Motor neuron (in vitro differentiated cells): ENCODE data around the gene PHLDA3. TPM values are rescaled to one million over a fixed set of nuclear protein-coding genes. Genes with fewer than 3 reads are reported as not detected.
"Not testable (repeated sequence)": the region's sequence is repeated elsewhere in the genome, so short reads cannot be mapped to it uniquely, and the experiment has no call there.

ENCODE experiments used
- ATAC-seq, 8 experiments: fragments of 200-7000 bp; cut with Tn5 transposase; replicated peaks in 6 of 8; 2 replicates each; pipeline ENCODE4 v1.8.0; 2021; ENCODE audit warnings: mild to moderate bottlenecking in 8 of 8, moderate library complexity in 8 of 8
- H3K27ac ChIP-seq, 2 donors: fragments of 250-450 bp; sonication (Bioruptor Pico); 2 replicates each; pipeline ENCODE4 v1.9.0; 2021; ENCODE audit warnings: antibody characterized with exemption in 2 of 2, mild to moderate bottlenecking in 2 of 2, moderate library complexity in 1 of 2
- H3K4me1 ChIP-seq, 2 donors: fragments of 250-450 bp; sonication (Bioruptor Pico); replicated peaks in 1 of 2; 2 replicates each; pipeline ENCODE4 v1.6.1; 2021; ENCODE audit warnings: antibody characterized with exemption in 2 of 2, mild to moderate bottlenecking in 2 of 2, moderate library complexity in 1 of 2
- H3K4me3 ChIP-seq, 5 donors: fragments of 250-450 bp; sonication (Bioruptor Pico); 2 replicates each; pipeline ENCODE4 v1.9.0; 2021; ENCODE audit warnings: antibody characterized with exemption in 5 of 5, mild to moderate bottlenecking in 5 of 5, moderate library complexity in 4 of 5
- WGBS, 10 experiments: fragments of 450-650 bp; shearing (Covaris generic); methylation state at CpG; one replicate each; pipeline ENCODE4 v1.0.0; 2022; 5-methylcytosine and 5-hydroxymethylcytosine counted together
- in situ Hi-C, 9 experiments: fragments of 400-800 bp; cut with MboI; loops; one replicate each; pipeline ENCODE4 v1.15.0; 2021; ENCODE audit warnings: low sequenced_read_pairs in 9 of 9, low pct_unique_long_range_greater_than_20kb in 2 of 9; ENCODE audit not compliant: unreplicated experiment in 9 of 9
- total RNA-seq, 8 experiments: library from RNA; unstranded; fragments of 300-600 nt; gene quantifications; 2 replicates each; pipeline versions ENCODE4 v1.2.3 to v1.2.4, GENCODE V29; 2022

PHLDA3 gene
- total RNA-seq, 8 experiments from 2014 or later, result 14.3 to 55.1 (median 23.4) TPM

- peaks cover 5 to 13% of the 10 kb centered on the region in 2 donors for H3K4me1 ChIP-seq
- 0 to 90% (median 12%) methylated on average over 1 to 16 of the region's 37 CpGs; no CpG with 5 or more reads in 4 of the 10 experiments for WGBS, 10 experiments
- in situ Hi-C loops, result no loop called here
- peak overlapping the region in 1 of 5 donors; percentile 2 for H3K4me3 ChIP-seq
- peak; percentile 31 to 89 (median 71) for ATAC-seq
- H3K27ac ChIP-seq, result no peak overlapping the region
Measured at GRCh38 chr1:201480231-201481003, 11.4 kb upstream of the PHLDA3 start.

DNA sequence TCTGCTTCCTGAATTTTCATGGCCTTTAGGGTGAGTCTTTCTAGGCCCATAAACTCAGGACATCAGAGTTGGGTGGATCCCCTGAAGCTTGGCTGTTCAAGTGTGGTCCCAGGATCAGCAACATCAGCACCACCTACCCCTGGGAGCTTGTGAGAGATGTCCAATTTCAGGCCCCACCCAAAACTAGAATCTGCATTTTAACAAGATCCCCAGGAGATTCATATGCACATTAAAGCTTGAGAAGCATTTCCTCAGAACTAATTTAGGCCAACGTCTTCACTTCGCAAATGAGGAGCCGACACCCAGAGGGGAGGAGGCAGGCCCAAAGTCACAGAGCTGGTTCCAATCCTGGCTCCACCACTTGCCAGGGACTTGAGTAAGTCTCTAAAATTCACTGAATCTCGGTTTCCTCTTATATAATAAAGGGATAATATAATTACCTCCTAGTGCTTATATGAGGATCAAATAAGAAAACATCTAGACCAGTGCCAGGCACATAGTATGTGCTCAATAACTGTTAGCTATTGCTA is 10.3 kb upstream of the PHLDA3 start:
- no peak overlapping the region for H3K27ac ChIP-seq
- in situ Hi-C loops, result no loop called here
- peaks cover 5 to 13% of the 10 kb centered on the region in 2 donors for H3K4me1 ChIP-seq
- ATAC-seq, result peak in 3 of 8 experiments; percentile 4 to 48 (median 41)
- WGBS, 10 experiments, result 0 to 100% (median 66%) methylated on average over 1 to 4 of the region's 4 CpGs; no CpG with 5 or more reads in 2 of the 10 experiments
- H3K4me3 ChIP-seq, result no peak overlapping the region

DNA sequence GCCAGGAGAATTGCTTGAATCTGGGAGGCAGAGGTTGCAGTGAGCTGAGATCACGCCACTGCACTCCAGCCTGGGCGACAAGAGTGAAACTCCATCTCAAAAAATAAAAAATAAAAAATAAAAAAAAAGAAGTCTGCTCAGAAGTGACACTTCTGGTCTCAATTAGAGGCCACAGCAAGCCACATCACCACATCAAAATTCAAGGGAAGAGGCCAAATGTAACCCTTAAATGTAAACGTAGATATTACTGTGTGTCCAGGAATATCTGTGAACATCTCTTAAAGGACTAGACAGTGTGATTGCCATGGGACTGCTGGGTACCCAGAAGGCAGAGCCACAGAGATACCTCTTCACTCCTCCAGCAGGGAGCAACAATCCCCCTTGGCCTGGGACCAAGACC is 9.7 kb upstream of the PHLDA3 start:
- H3K4me1 ChIP-seq, result peaks cover 5 to 13% of the 10 kb centered on the region in 2 donors
- WGBS, 10 experiments, result 29 to 97% (median 85%) methylated on average over 1 to 3 of the region's 3 CpGs; no CpG with 5 or more reads in 2 of the 10 experiments

DNA sequence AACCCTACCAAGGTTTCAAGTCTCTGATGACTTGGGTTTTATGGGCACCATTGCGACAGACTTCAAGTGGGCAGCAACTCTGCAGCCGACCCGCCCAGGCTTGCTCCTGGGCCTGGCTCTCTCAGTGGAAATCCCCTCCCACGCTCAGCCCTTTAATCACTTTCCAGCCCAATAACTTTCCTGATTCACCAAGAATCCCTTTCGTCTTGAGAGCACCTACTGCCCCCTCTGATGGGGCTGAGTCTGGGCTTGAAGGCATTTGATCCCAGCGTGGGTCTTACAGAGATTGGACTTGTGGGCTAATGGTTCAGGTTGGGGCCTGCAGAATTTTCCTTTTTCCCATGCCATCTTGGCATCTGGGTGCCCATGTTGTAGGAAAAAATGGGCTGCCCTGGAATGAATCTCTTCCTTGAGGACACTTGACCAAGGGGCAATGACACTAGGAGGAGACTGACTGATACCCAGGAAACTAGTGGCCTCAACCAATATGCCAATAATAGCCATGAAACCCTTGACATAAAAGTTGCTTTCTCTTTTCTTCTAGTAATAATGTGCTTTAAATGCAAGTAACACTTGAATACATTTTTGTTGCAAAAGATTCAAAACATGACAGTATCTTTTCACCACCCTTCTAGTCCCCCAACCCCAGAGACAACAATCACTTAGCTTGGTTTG is 7.8 kb upstream of the PHLDA3 start:
- no peak for ATAC-seq
- in situ Hi-C loops, result no loop called here
- no peak overlapping the region for H3K27ac ChIP-seq
- 56 to 100% (median 72%) methylated on average over 1 to 6 of the region's 6 CpGs; no CpG with 5 or more reads in 2 of the 10 experiments for WGBS, 10 experiments
- no peak overlapping the region for H3K4me3 ChIP-seq
- H3K4me1 ChIP-seq, result peaks cover 5 to 13% of the 10 kb centered on the region in 2 donors

More for the DNA sequence above, 9.7 kb upstream of the PHLDA3 start:
- in situ Hi-C loops, H3K27ac ChIP-seq, ATAC-seq, H3K4me3 ChIP-seq: not testable (repeated sequence)

GRCh38 chr1:201475915-201476669 is 7.1 kb upstream of the PHLDA3 start:
- no peak overlapping the region for H3K27ac ChIP-seq
- no peak overlapping the region for H3K4me3 ChIP-seq
- ATAC-seq, result no peak
- 65 to 100% (median 70%) methylated on average over 1 to 8 of the region's 8 CpGs; no CpG with 5 or more reads in 3 of the 10 experiments for WGBS, 10 experiments
- H3K4me1 ChIP-seq, result peaks cover 5 to 11% of the 10 kb centered on the region in 2 donors
- in situ Hi-C loops, result no loop called here

GRCh38 chr1:201475130-201475529 is 6.1 kb upstream of the PHLDA3 start:
- 0 to 73% (median 66%) methylated on average over 1 to 2 of the region's 2 CpGs; no CpG with 5 or more reads in 1 of the 10 experiments for WGBS, 10 experiments
- Histone ChIP-seq H3K27ac (no peak overlapping the region), H3K4me1 (peaks cover 4 to 5% of the 10 kb centered on the region in 2 donors), H3K4me3 (no peak overlapping the region)
- ATAC-seq, result peak in 1 of 8 experiments; percentile 9
- in situ Hi-C loops, result no loop called here

GRCh38 chr1:201473296-201473695 is 4.3 kb upstream of the PHLDA3 start:
- in situ Hi-C loops, result no loop called here
- ATAC-seq, result no peak
- Histone ChIP-seq H3K4me1 (peaks cover 9 to 11% of the 10 kb centered on the region in 2 donors), H3K27ac (no peak overlapping the region), H3K4me3 (no peak overlapping the region)
- 79 to 100% (median 95%) methylated on average over 1 to 2 of the region's 2 CpGs; no CpG with 5 or more reads in 1 of the 10 experiments for WGBS, 10 experiments

- 91 to 100% (median 96%) methylated on average over 1 to 5 of the region's 8 CpGs; no CpG with 5 or more reads in 6 of the 10 experiments for WGBS, 10 experiments
- H3K27ac ChIP-seq, H3K4me3 ChIP-seq, in situ Hi-C loops, ATAC-seq: not testable (repeated sequence)
- H3K4me1 ChIP-seq, result peaks cover 14 to 19% of the 10 kb centered on the region in 2 donors
Measured at GRCh38 chr1:201472321-201472720, 3.3 kb upstream of the PHLDA3 start.

DNA sequence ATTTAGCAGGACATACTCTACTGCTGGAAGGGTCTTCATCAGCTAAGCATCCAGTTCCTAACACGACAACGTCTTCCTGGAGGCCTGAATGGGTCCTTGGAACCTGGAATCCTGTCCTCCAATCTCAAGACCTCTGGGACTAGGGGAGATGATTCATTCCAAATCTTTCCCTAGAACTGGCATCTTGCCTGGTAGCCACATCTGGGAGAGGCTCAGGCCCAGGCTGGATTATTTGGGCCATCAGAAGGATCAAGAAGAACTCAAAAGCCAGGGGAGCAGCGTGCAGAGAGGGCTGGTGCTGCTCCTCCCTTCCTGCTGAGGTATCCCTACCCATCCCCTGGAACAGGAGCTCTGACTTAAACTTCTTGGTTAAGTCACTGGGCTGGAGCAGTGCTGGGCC is 2.8 kb upstream of the PHLDA3 start:
- Histone ChIP-seq H3K4me1 (peaks cover 18 to 24% of the 10 kb centered on the region in 2 donors), H3K4me3 (no peak overlapping the region), H3K27ac (no peak overlapping the region)
- ATAC-seq, result no peak
- in situ Hi-C loops, result no loop called here
- WGBS, 10 experiments, result 20 to 100% (median 85%) methylated on average over 1 to 3 of the region's 3 CpGs; no CpG with 5 or more reads in 3 of the 10 experiments

DNA sequence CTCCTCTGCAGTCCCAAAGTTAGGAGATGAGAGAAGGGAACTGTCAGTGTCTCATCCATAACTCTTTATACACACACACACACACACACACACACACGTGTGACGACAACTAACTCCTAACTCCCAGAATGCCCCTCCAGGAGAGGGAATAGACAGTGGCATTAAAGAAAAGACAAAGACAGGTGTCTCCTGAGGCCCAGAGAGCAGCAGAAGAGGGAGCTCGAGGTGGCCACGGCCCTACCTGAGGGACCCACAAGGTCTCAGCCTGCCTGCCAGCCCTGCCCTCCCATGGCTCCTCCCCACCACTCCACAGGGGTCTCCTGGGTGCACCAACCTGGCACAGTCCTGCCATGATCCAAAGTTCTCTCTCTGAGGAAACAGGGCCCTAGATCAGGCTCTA is 1.6 kb upstream of the PHLDA3 start:
- 43 to 62% (median 60%) methylated on average over 2 to 4 of the region's 4 CpGs; no CpG with 5 or more reads in 7 of the 10 experiments for WGBS, 10 experiments
- no peak for ATAC-seq
- in situ Hi-C loops, result no loop called here
- Histone ChIP-seq H3K4me3 (no peak overlapping the region), H3K27ac (no peak overlapping the region), H3K4me1 (peaks cover 24% of the 10 kb centered on the region in 2 donors)

DNA sequence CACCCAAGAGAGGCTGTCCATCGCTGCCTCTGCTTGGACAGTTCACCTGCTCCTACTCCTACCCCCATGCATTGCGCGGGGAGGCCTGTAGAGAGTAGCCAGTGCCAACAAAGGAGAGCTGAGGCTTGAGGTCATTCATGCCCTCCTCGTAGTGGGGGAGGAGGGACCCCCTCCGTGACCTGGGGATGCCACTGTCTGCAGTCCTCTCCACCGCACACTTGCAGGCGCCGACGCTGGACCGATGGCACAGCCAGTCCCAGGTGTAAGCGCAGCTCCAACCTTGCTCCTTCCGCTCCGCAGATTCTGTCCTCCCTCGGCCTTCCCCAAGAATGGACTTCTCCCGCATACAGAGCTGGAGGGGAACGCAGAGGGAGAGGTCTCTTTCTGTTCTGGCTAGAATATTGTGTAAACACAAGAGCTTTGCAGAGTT is 672 bp upstream of the PHLDA3 start:
- ATAC-seq, result no peak
- in situ Hi-C loops, result no loop called here
- H3K4me3 ChIP-seq, result peak overlapping the region; percentile 53 to 84 (median 62)
- WGBS, 10 experiments, result 16 to 80% (median 56%) methylated on average over 2 to 9 of the region's 16 CpGs; no CpG with 5 or more reads in 3 of the 10 experiments
- peak overlapping the region; percentile 83 to 87 for H3K27ac ChIP-seq
- peaks cover 24% of the 10 kb centered on the region in 2 donors for H3K4me1 ChIP-seq

- H3K4me3 ChIP-seq, result peak overlapping the region; percentile 53 to 84 (median 62)
- ATAC-seq, result peak in 5 of 8 experiments; percentile 2 to 49 (median 23)
- peak overlapping the region; percentile 83 to 87 for H3K27ac ChIP-seq
- in situ Hi-C loops, result no loop called here
- peaks cover 24 to 28% of the 10 kb centered on the region in 2 donors for H3K4me1 ChIP-seq
- WGBS, 10 experiments, result 0 to 2% (median 0%) methylated on average over 2 to 26 of the region's 44 CpGs; no CpG with 5 or more reads in 6 of the 10 experiments
Measured at GRCh38 chr1:201468501-201468843, 516 bp downstream of the PHLDA3 start.
